GM23338 (cell line): Measurements from ENCODE around the gene ZNF121. TPM values are rescaled to one million over a fixed set of nuclear protein-coding genes. Genes with fewer than 3 reads are reported as not detected.

ENCODE experiments used
- ATAC-seq: fragments of 200-7000 bp; cut with Tn5 transposase; 3 replicates; pipeline ENCODE4 v1.9.1; 2020
- DNase-seq: peaks from one replicate; pipeline ENCODE4 v3.0.0-alpha.2; 2015; ENCODE audit warnings: low spot score
- H2AFZ ChIP-seq: fragments of 200-600 bp; sonication (generic); 2 replicates; pipeline ENCODE4 v1.8.0; 2016; ENCODE audit warnings: antibody characterized with exemption, mild to moderate bottlenecking, moderate library complexity
- H3F3A ChIP-seq: fragments of 200-600 bp; sonication (generic); replicated peaks from 2 replicates; pipeline ENCODE4 v1.8.0; 2017; ENCODE audit warnings: antibody characterized with exemption, mixed run types, low read depth
- H3K27ac ChIP-seq: fragments of 200-600 bp; sonication (generic); 2 replicates; pipeline ENCODE4 v1.6.1; 2016; ENCODE audit warnings: low read depth
- H3K27me3 ChIP-seq: fragments of 200-600 bp; sonication (generic); 2 replicates; pipeline ENCODE4 v1.8.0; 2016; ENCODE audit warnings: mild to moderate bottlenecking, mixed run types, moderate library complexity; ENCODE audit not compliant: insufficient read depth
- H3K36me3 ChIP-seq: fragments of 200-600 bp; sonication (generic); 2 replicates; pipeline ENCODE4 v1.8.0; 2016; ENCODE audit warnings: mild to moderate bottlenecking; ENCODE audit not compliant: insufficient read depth
- H3K4me1 ChIP-seq: fragments of 200-600 bp; sonication (generic); 2 replicates; pipeline ENCODE4 v1.8.0; 2016; ENCODE audit warnings: mild to moderate bottlenecking, moderate library complexity; ENCODE audit not compliant: insufficient read depth
- H3K4me2 ChIP-seq: fragments of 200-600 bp; sonication (generic); 2 replicates; pipeline ENCODE4 v1.7.1; 2017; ENCODE audit warnings: mixed run types
- H3K4me3 ChIP-seq: fragments of 200-600 bp; sonication (generic); 2 replicates; pipeline ENCODE4 v1.6.1; 2016; ENCODE audit warnings: mixed run types
- H3K79me2 ChIP-seq: fragments of 200-600 bp; sonication (generic); replicated peaks from 2 replicates; pipeline ENCODE4 v1.8.0; 2017; ENCODE audit warnings: mild to moderate bottlenecking; ENCODE audit not compliant: insufficient read depth
- H3K9me2 ChIP-seq: fragments of 200-600 bp; sonication (generic); 2 replicates; pipeline ENCODE4 v1.8.0; 2017; ENCODE audit not compliant: insufficient read depth
- H4K20me1 ChIP-seq: fragments of 200-600 bp; sonication (generic); replicated peaks from 2 replicates; pipeline ENCODE4 v1.8.0; 2017; ENCODE audit warnings: mild to moderate bottlenecking; ENCODE audit not compliant: insufficient read depth
- H3K27ac Mint-ChIP-seq: 2 replicates; pipeline ENCODE4 v1.8.0; 2020; ENCODE audit warnings: inconsistent platforms, mild to moderate bottlenecking, moderate library complexity, mixed read lengths
- H3K27me3 Mint-ChIP-seq: 3 replicates; pipeline ENCODE4 v1.8.0; 2022; ENCODE audit warnings: low read depth, mild to moderate bottlenecking, moderate library complexity, mixed read lengths, inconsistent platforms; ENCODE audit not compliant: insufficient read depth, poor library complexity
- H3K36me3 Mint-ChIP-seq: 3 replicates; pipeline ENCODE4 v1.8.0; 2021; ENCODE audit warnings: low read depth, mild to moderate bottlenecking, inconsistent platforms, moderate library complexity, mixed read lengths
- H3K4me1 Mint-ChIP-seq: 3 replicates; pipeline ENCODE4 v1.8.0; 2020; ENCODE audit warnings: mild to moderate bottlenecking, inconsistent platforms, mixed read lengths
- H3K4me3 Mint-ChIP-seq: 3 replicates; pipeline ENCODE4 v1.8.0; 2021; ENCODE audit warnings: moderate library complexity, mild to moderate bottlenecking, inconsistent platforms, mixed read lengths
- H3K9me3 Mint-ChIP-seq: 3 replicates; pipeline ENCODE4 v1.8.0; 2020; ENCODE audit warnings: moderate library complexity, mild to moderate bottlenecking, inconsistent platforms, mixed read lengths
- CTCF ChIP-seq, 2 experiments: fragments of 200-600 bp in 1 of 2; sonication (generic) in 1 of 2; conservative IDR thresholded peaks; 2 replicates each; pipeline versions ENCODE4 v1.5.1 to v1.6.1; 2016 to 2017; ENCODE audit warnings: antibody characterized with exemption in 2 of 2, low read depth in 2 of 2, mild to moderate bottlenecking in 2 of 2, moderate library complexity in 1 of 2
- NANOG ChIP-seq: IDR thresholded peaks from 2 replicates; pipeline ENCODE4 v1.6.1; 2016; ENCODE audit warnings: antibody characterized with exemption, borderline replicate concordance
- POLR2AphosphoS5 ChIP-seq: IDR thresholded peaks from 2 replicates; pipeline ENCODE4 v1.6.1; 2016; ENCODE audit warnings: antibody characterized with exemption, low read depth
- REST ChIP-seq: IDR thresholded peaks from one replicate; pipeline ENCODE4 v1.6.1; 2018; ENCODE audit warnings: antibody characterized with exemption; ENCODE audit not compliant: unreplicated experiment
- STAT1 ChIP-seq: IDR thresholded peaks from one replicate; pipeline ENCODE4 v1.6.1; 2016; ENCODE audit warnings: antibody characterized with exemption; ENCODE audit not compliant: unreplicated experiment
- ZNF462 ChIP-seq: fragments of 250-450 bp; sonication (Bioruptor Pico); IDR thresholded peaks from 2 replicates; pipeline ENCODE4 v1.5.0; 2020; ENCODE audit warnings: mild to moderate bottlenecking, moderate library complexity
- polyA plus RNA-seq: library from polyadenylated mRNA; unstranded; fragments of >200 nt; fragmentation: Nextera tagmentation; extraction: Ambion mirVana; gene quantifications from 2 replicates; pipeline ENCODE4 v1.2.1, GENCODE V29; 2016
- total RNA-seq: library from RNA; depleted of rRNA; stranded (reverse); fragments of >200 nt; shearing (Covaris generic); gene quantifications from 2 replicates; pipeline ENCODE4 v1.2.3, GENCODE V29; 2014

The ZNF121 gene
- total and polyA plus RNA-seq, 2 experiments from 2014 or later, result 50.8 to 252 TPM

- no peaks in the 10 kb centered on the region for H3F3A ChIP-seq
- H3K27me3 Mint-ChIP-seq, result no peaks in the 10 kb centered on the region
- H3K27me3 ChIP-seq, result no peaks in the 10 kb centered on the region
- no peaks in the 10 kb centered on the region for H4K20me1 ChIP-seq
- no peak overlapping the region for H3K27ac ChIP-seq
- peaks cover 27% of the 10 kb centered on the region for H3K36me3 Mint-ChIP-seq
- H2AFZ ChIP-seq, result no peak overlapping the region
- H3K4me1 Mint-ChIP-seq, result peaks cover 15% of the 10 kb centered on the region
- H3K36me3 ChIP-seq, result 0 out of 2 replicates have a peak, but pooled peaks cover 3% of the 10 kb centered on the region
- no peak overlapping the region for H3K4me2 ChIP-seq
- no peak overlapping the region for H3K4me3 ChIP-seq
- H3K4me3 Mint-ChIP-seq, result no peak overlapping the region
- DNase-seq, result no peak
- no peak for ATAC-seq
- H3K79me2 ChIP-seq, result peaks cover 9% of the 10 kb centered on the region; the same call in 1 of the 2 replicates
- peak overlapping the region; percentile 73 for H3K27ac Mint-ChIP-seq
- TF ChIP-seq REST (no peak), NANOG (no peak), ZNF462 (CRISPR knock-in tag) (no peak), POLR2AphosphoS5 (no peak), STAT1 (no peak), CTCF (conservative IDR thresholded peaks at IDR 0.05; ENCODE audit: low read depth in 2 of 2) (no peak)
- no peaks in the 10 kb centered on the region; the same call in 2 of the 3 replicates for H3K9me3 Mint-ChIP-seq
- no peaks in the 10 kb centered on the region for H3K9me2 ChIP-seq
- peaks cover 7% of the 10 kb centered on the region; the same call in 1 of the 2 replicates for H3K4me1 ChIP-seq
Measured at GRCh38 chr19:9627856-9628255, 43.6 kb upstream of the ZNF121 start.
